Neural progenitor cell (in vitro differentiated cells): ENCODE results near the gene CCDC149. TPM values are rescaled to one million over a fixed set of nuclear protein-coding genes. Genes with fewer than 3 reads are reported as not detected.

Experiments
- DNase-seq: peaks from one replicate; pipeline ENCODE4 v3.0.0-alpha.2; 2016; ENCODE audit warnings: low spot score
- H2AFZ ChIP-seq: fragments of 200-600 bp; sonication (generic); replicated peaks from 2 replicates; pipeline ENCODE4 v1.6.1; 2016; ENCODE audit warnings: antibody characterized with exemption
- H3F3A ChIP-seq: fragments of 200-600 bp; sonication (generic); 2 replicates; pipeline ENCODE4 v1.6.1; 2016; ENCODE audit warnings: antibody characterized with exemption, low read depth
- H3K27ac ChIP-seq: fragments of 200-600 bp; sonication (generic); 2 replicates; pipeline ENCODE4 v1.5.1; 2016; ENCODE audit warnings: mild to moderate bottlenecking
- H3K27me3 ChIP-seq: fragments of 200-600 bp; sonication (generic); 2 replicates; pipeline ENCODE4 v1.6.1; 2016; ENCODE audit warnings: mild to moderate bottlenecking, moderate library complexity
- H3K36me3 ChIP-seq: fragments of 200-600 bp; sonication (generic); 2 replicates; pipeline ENCODE4 v1.5.1; 2016
- H3K4me1 ChIP-seq: fragments of 200-600 bp; sonication (generic); 2 replicates; pipeline ENCODE4 v1.6.1; 2016; ENCODE audit warnings: mixed run types
- H3K4me2 ChIP-seq: fragments of 200-600 bp; sonication (generic); 2 replicates; pipeline ENCODE4 v1.6.1; 2016
- H3K4me3 ChIP-seq: fragments of 200-600 bp; sonication (generic); 2 replicates; pipeline ENCODE4 v1.5.1; 2016
- H3K79me2 ChIP-seq: fragments of 200-600 bp; sonication (generic); 2 replicates; pipeline ENCODE4 v1.6.1; 2016; ENCODE audit warnings: low read depth
- H3K9ac ChIP-seq: fragments of 200-600 bp; sonication (generic); 2 replicates; pipeline ENCODE4 v1.6.1; 2016
- H3K9me3 ChIP-seq: fragments of 200-600 bp; sonication (generic); 2 replicates; pipeline ENCODE4 v1.5.1; 2016; ENCODE audit warnings: low read depth
- H4K20me1 ChIP-seq: fragments of 200-600 bp; sonication (generic); 2 replicates; pipeline ENCODE4 v1.6.1; 2016; ENCODE audit warnings: low read depth
- H3K27ac Mint-ChIP-seq: 3 replicates; pipeline ENCODE4 v1.8.0; 2021; ENCODE audit warnings: mixed read lengths
- H3K27me3 Mint-ChIP-seq: 2 replicates; pipeline ENCODE4 v1.8.0; 2022; ENCODE audit warnings: low read depth, mild to moderate bottlenecking, inconsistent platforms, moderate library complexity, mixed read lengths; ENCODE audit not compliant: insufficient read depth
- H3K36me3 Mint-ChIP-seq: 3 replicates; pipeline ENCODE4 v1.8.0; 2021; ENCODE audit warnings: mixed read lengths
- H3K4me1 Mint-ChIP-seq: 3 replicates; pipeline ENCODE4 v1.8.0; 2021; ENCODE audit warnings: mixed read lengths
- H3K4me3 Mint-ChIP-seq: 3 replicates; pipeline ENCODE4 v1.8.0; 2021; ENCODE audit warnings: mild to moderate bottlenecking, moderate library complexity, mixed read lengths
- H3K9me3 Mint-ChIP-seq: 3 replicates; pipeline ENCODE4 v1.8.0; 2020; ENCODE audit warnings: mixed read lengths
- EZH2 ChIP-seq: fragments of 200-600 bp; sonication (generic); IDR thresholded peaks from 2 replicates; pipeline ENCODE4 v1.6.1; 2017; ENCODE audit warnings: antibody characterized with exemption, mild to moderate bottlenecking, moderate library complexity
- EZH2phosphoT487 ChIP-seq: fragments of 200-600 bp; sonication (generic); IDR thresholded peaks from 2 replicates; pipeline ENCODE4 v1.6.1; 2017; ENCODE audit warnings: antibody characterized with exemption
- total RNA-seq: library from RNA; depleted of rRNA; stranded (reverse); fragments of >200 nt; gene quantifications from 2 replicates; pipeline ENCODE4 v1.2.3, GENCODE V29; 2015; ENCODE audit warnings: low replicate concordance
- TF ChIP-seq, protein P1 (sequence below): fragments of 200-600 bp; sonication (generic); IDR thresholded peaks from 2 replicates; pipeline ENCODE4 v1.5.1; 2017; ENCODE audit warnings: antibody characterized with exemption, mild to moderate bottlenecking

The CCDC149 gene
- total RNA-seq, 1 donor from 2014 or later: 3.4 TPM

DNA sequence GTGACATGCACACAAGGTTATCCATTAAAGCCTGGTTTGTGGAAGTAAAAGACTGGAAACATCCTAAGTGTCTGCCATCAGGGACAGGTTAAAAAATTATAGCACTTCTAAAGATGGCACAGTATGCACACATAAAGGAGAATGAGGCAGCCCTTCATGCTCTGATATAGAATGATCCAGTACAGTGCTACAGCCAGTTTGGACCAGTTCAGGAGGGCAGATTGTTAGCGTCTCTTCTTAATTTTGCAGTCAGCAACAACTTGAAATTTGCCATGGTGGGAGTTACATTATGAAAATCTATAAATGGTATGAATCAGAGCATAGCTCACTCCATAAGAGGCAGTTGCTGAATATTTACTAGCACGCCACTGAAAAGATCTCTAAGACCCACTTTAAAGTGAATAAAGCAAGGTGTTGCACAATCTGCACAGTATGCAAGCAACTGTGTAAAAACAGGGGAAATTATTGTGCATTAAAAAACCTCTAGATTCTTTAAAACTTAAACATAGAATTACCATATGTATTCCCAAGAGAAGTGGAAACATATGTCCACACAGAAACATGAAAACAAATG is 137.7 kb downstream of the CCDC149 start:
- DNase-seq: no peak
- Histone ChIP-seq H3F3A (no peaks in the 10 kb centered on the region), H3K27ac (no peak overlapping the region), H2AFZ (no peak overlapping the region), H3K9ac (no peak overlapping the region), H3K79me2 (no peaks in the 10 kb centered on the region), H3K4me1 (no peaks in the 10 kb centered on the region), H3K9me3 (no peaks in the 10 kb centered on the region), H3K27me3 (no peaks in the 10 kb centered on the region), H3K4me2 (no peak overlapping the region), H3K4me3 (no peak overlapping the region), H3K36me3 (no peaks in the 10 kb centered on the region), H4K20me1 (no peaks in the 10 kb centered on the region)
- no peak overlapping the region for H3K4me3 Mint-ChIP-seq
- peaks cover 7% of the 10 kb centered on the region for H3K4me1 Mint-ChIP-seq
- TF ChIP-seq EZH2phosphoT487 (no peak), EZH2 (no peak)
- TF ChIP-seq, protein P1, sequence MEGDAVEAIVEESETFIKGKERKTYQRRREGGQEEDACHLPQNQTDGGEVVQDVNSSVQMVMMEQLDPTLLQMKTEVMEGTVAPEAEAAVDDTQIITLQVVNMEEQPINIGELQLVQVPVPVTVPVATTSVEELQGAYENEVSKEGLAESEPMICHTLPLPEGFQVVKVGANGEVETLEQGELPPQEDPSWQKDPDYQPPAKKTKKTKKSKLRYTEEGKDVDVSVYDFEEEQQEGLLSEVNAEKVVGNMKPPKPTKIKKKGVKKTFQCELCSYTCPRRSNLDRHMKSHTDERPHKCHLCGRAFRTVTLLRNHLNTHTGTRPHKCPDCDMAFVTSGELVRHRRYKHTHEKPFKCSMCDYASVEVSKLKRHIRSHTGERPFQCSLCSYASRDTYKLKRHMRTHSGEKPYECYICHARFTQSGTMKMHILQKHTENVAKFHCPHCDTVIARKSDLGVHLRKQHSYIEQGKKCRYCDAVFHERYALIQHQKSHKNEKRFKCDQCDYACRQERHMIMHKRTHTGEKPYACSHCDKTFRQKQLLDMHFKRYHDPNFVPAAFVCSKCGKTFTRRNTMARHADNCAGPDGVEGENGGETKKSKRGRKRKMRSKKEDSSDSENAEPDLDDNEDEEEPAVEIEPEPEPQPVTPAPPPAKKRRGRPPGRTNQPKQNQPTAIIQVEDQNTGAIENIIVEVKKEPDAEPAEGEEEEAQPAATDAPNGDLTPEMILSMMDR: no peak
- H3K36me3 Mint-ChIP-seq: no peaks in the 10 kb centered on the region
- no peaks in the 10 kb centered on the region for H3K9me3 Mint-ChIP-seq
- peaks cover 4% of the 10 kb centered on the region for H3K27me3 Mint-ChIP-seq
- no peak overlapping the region for H3K27ac Mint-ChIP-seq

DNA sequence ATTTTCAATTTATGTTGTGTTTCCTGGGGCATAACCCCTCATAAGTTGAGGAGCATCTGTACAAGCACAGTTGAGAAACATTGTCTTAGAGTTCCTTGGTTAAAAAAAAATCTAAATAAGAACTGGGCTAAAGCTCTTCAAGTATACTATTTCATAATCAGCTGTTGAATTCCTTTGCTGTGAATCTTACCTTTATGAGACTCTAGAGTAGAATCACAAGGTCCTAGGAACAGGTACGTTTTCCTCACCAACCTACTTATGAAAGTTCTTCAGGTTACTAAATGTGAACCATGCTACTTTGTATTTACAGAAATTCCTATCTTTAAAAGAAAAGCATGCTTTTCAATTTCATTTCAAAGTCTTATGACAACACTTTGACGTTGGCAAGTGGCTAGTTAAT is 138.4 kb downstream of the CCDC149 start:
- Mint-ChIP-seq H3K4me3 (no peak overlapping the region), H3K4me1 (peaks cover 13% of the 10 kb centered on the region), H3K36me3 (no peaks in the 10 kb centered on the region), H3K9me3 (no peaks in the 10 kb centered on the region), H3K27me3 (peaks cover 6% of the 10 kb centered on the region), H3K27ac (no peak overlapping the region)
- Histone ChIP-seq H4K20me1 (no peaks in the 10 kb centered on the region), H3K9me3 (no peaks in the 10 kb centered on the region), H3K36me3 (no peaks in the 10 kb centered on the region), H3K4me1 (peaks cover 4% of the 10 kb centered on the region), H3F3A (no peaks in the 10 kb centered on the region), H3K4me3 (no peak overlapping the region), H2AFZ (no peak overlapping the region), H3K9ac (no peak overlapping the region), H3K4me2 (no peak overlapping the region), H3K27me3 (no peaks in the 10 kb centered on the region), H3K79me2 (no peaks in the 10 kb centered on the region), H3K27ac (no peak overlapping the region)
- TF ChIP-seq, protein P1: no peak
- no peak for DNase-seq

DNA sequence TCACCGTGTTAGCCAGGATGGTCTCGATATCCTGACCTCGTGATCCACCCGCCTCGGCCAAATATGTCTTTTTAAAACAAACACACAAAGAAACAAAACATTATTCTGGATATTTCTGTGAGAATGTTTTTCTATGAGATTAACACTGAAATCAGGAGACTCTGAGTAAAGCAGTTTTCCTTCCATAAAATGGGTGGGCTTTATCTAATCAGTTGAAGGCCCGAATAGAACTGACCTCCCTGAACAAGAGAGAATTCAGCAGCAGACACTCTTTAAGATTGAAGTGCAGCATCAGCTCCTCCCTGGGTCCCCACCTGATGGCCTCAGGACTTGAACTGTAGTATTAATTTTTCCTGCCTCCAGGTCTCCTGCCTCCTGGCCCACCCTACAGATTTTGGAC is 139.9 kb downstream of the CCDC149 start:
- Mint-ChIP-seq H3K4me3 (no peak overlapping the region), H3K9me3 (no peaks in the 10 kb centered on the region), H3K27me3 (peaks cover 6% of the 10 kb centered on the region), H3K27ac (no peak overlapping the region), H3K4me1 (peaks cover 13% of the 10 kb centered on the region), H3K36me3 (no peaks in the 10 kb centered on the region)
- H3F3A ChIP-seq: no peaks in the 10 kb centered on the region
- no peaks in the 10 kb centered on the region for H3K9me3 ChIP-seq
- H3K36me3 ChIP-seq: no peaks in the 10 kb centered on the region
- H2AFZ ChIP-seq: no peak overlapping the region
- H4K20me1 ChIP-seq: no peaks in the 10 kb centered on the region
- no peak for TF ChIP-seq EZH2
- TF ChIP-seq, protein P1: no peak
- no peak for TF ChIP-seq EZH2phosphoT487
- no peak overlapping the region for H3K9ac ChIP-seq
- no peak overlapping the region for H3K4me3 ChIP-seq
- H3K4me2 ChIP-seq: no peak overlapping the region
- DNase-seq: no peak
- peaks cover 7% of the 10 kb centered on the region for H3K4me1 ChIP-seq
- no peaks in the 10 kb centered on the region for H3K79me2 ChIP-seq
- no peaks in the 10 kb centered on the region for H3K27me3 ChIP-seq
- H3K27ac ChIP-seq: no peak overlapping the region
